Karpas-422 (cell line): ENCODE measurements around the gene PKHD1. TPM values are rescaled to one million over a fixed set of nuclear protein-coding genes. Genes with fewer than 3 reads are reported as not detected.
A peak's percentile ranks its signal among the peaks of the same experiment; 100 is the strongest.
"Not testable (repeated sequence)": the region's sequence is repeated elsewhere in the genome, so short reads cannot be mapped to it uniquely, and the experiment has no call there.

Experiments used
- DNase-seq: peaks from one replicate; pipeline ENCODE4 v3.0.0-alpha.2; 2015
- H2AFZ ChIP-seq: fragments of 200-600 bp; sonication (generic); 2 replicates; pipeline ENCODE4 v1.6.1; 2014; ENCODE audit warnings: antibody characterized with exemption, low read length, mixed read lengths
- H3K27ac ChIP-seq: fragments of 200-600 bp; sonication (generic); 2 replicates; pipeline ENCODE4 v1.5.1; 2014; ENCODE audit warnings: mild to moderate bottlenecking, low read length, moderate library complexity
- H3K27me3 ChIP-seq: fragments of 200-600 bp; sonication (generic); 2 replicates; pipeline ENCODE4 v1.6.1; 2014; ENCODE audit warnings: low read length, mixed read lengths
- H3K36me3 ChIP-seq: fragments of 200-600 bp; sonication (generic); 2 replicates; pipeline ENCODE4 v1.6.1; 2014; ENCODE audit warnings: low read length, mixed read lengths; ENCODE audit not compliant: insufficient read depth
- H3K4me1 ChIP-seq: fragments of 200-600 bp; sonication (generic); 2 replicates; pipeline ENCODE4 v1.6.1; 2014; ENCODE audit warnings: mild to moderate bottlenecking, low read length, mixed read lengths
- H3K4me2 ChIP-seq: fragments of 200-600 bp; sonication (generic); 2 replicates; pipeline ENCODE4 v1.6.1; 2014; ENCODE audit warnings: low read length, low read depth, mild to moderate bottlenecking; ENCODE audit not compliant: poor library complexity, severe bottlenecking
- H3K4me3 ChIP-seq: fragments of 200-600 bp; sonication (generic); 2 replicates; pipeline ENCODE4 v1.5.1; 2014; ENCODE audit warnings: mild to moderate bottlenecking, antibody characterized with exemption, low read length, mixed read lengths
- H3K79me2 ChIP-seq: fragments of 200-600 bp; sonication (generic); 2 replicates; pipeline ENCODE4 v1.6.1; 2014; ENCODE audit warnings: mild to moderate bottlenecking, low read length, mixed read lengths
- H3K9ac ChIP-seq: fragments of 200-600 bp; sonication (generic); 2 replicates; pipeline ENCODE4 v1.6.0; 2014; ENCODE audit warnings: low read length
- H3K9me2 ChIP-seq: fragments of 200-600 bp; sonication (generic), shearing (Covaris generic); replicated peaks from 2 replicates; pipeline ENCODE4 v1.6.0; 2014; ENCODE audit warnings: mild to moderate bottlenecking, low read length, moderate library complexity; ENCODE audit not compliant: insufficient read depth
- H3K9me3 ChIP-seq: fragments of 300-700, 200-600 bp; sonication (generic); 2 replicates; pipeline ENCODE4 v1.6.1; 2014; ENCODE audit warnings: low read length, mixed read lengths
- H4K20me1 ChIP-seq: fragments of 200-600 bp; sonication (generic); 2 replicates; pipeline ENCODE4 v1.6.1; 2014; ENCODE audit warnings: mild to moderate bottlenecking, antibody characterized with exemption, low read length, low read depth; ENCODE audit not compliant: insufficient read depth
- total RNA-seq: library from RNA; depleted of rRNA; stranded (reverse); fragments of >200 nt; shearing (Covaris generic); gene quantifications from 2 replicates; pipeline ENCODE4 v1.2.3, GENCODE V29; 2014; ENCODE audit warnings: low replicate concordance

The PKHD1 gene
- total RNA-seq, 1 experiment from 2014 or later = 0.11 TPM

- H3K9me2 ChIP-seq = no peaks in the 10 kb centered on the region
- H3K9me3 ChIP-seq = no peaks in the 10 kb centered on the region
- H3K4me2 ChIP-seq = no peak overlapping the region
- no peak overlapping the region for H3K9ac ChIP-seq
- no peak for DNase-seq
- H3K27me3 ChIP-seq = no peaks in the 10 kb centered on the region
- H2AFZ ChIP-seq = no peak overlapping the region
- H3K4me1 ChIP-seq = no peaks in the 10 kb centered on the region
- no peak overlapping the region for H3K4me3 ChIP-seq
- H4K20me1 ChIP-seq = no peaks in the 10 kb centered on the region
- H3K36me3 ChIP-seq = no peaks in the 10 kb centered on the region
- H3K79me2 ChIP-seq = no peaks in the 10 kb centered on the region
- H3K27ac ChIP-seq = no peak overlapping the region
Measured at GRCh38 chr6:51962354-51962753, 125.1 kb downstream of the PKHD1 start.

GRCh38 chr6:51960419-51960818 is 127.0 kb downstream of the PKHD1 start:
- no peak overlapping the region for H3K27ac ChIP-seq
- no peaks in the 10 kb centered on the region for H3K4me1 ChIP-seq
- H3K4me3 ChIP-seq = no peak overlapping the region
- H2AFZ ChIP-seq = no peak overlapping the region
- H3K27me3 ChIP-seq = no peaks in the 10 kb centered on the region
- H3K79me2 ChIP-seq = no peaks in the 10 kb centered on the region
- no peak for DNase-seq
- no peak overlapping the region for H3K4me2 ChIP-seq
- no peaks in the 10 kb centered on the region for H3K9me3 ChIP-seq
- H3K9ac ChIP-seq = no peak overlapping the region
- H3K9me2 ChIP-seq = no peaks in the 10 kb centered on the region
- no peaks in the 10 kb centered on the region for H4K20me1 ChIP-seq
- H3K36me3 ChIP-seq = no peaks in the 10 kb centered on the region

- H3K79me2 ChIP-seq = no peaks in the 10 kb centered on the region
- H3K9ac ChIP-seq = no peak overlapping the region
- no peaks in the 10 kb centered on the region for H3K27me3 ChIP-seq
- no peak overlapping the region for H3K27ac ChIP-seq
- no peaks in the 10 kb centered on the region for H3K36me3 ChIP-seq
- no peaks in the 10 kb centered on the region for H3K4me1 ChIP-seq
- H2AFZ ChIP-seq = no peak overlapping the region
- H3K9me2 ChIP-seq = no peaks in the 10 kb centered on the region
- H3K4me2 ChIP-seq = no peak overlapping the region
- H3K4me3 ChIP-seq = no peak overlapping the region
- DNase-seq = peak; percentile 83
- no peaks in the 10 kb centered on the region for H3K9me3 ChIP-seq
- no peaks in the 10 kb centered on the region for H4K20me1 ChIP-seq
Measured at GRCh38 chr6:51959744-51960383, 127.5 kb downstream of the PKHD1 start.

DNA sequence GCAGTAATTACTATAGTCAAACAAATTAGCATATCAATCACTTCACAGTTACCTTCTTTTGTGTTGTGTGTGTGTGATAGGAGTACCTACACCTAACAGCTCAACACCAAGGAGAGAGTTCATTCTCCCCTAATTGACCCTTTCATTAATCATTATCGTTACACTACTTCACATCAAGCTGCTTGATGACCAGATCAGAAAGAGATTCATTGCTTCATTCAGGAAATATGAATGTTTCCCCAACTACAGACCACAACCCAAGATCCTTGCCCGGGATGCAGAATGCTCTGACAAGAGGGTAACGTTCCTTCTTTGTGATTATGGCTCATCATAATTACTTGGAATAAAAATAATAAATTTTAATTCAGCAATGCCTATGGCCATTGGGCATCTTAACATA is 132.7 kb downstream of the PKHD1 start:
- Histone ChIP-seq H3K27me3 (no peaks in the 10 kb centered on the region), H4K20me1 (no peaks in the 10 kb centered on the region), H3K79me2 (no peaks in the 10 kb centered on the region), H3K4me3 (no peak overlapping the region), H3K9ac (no peak overlapping the region), H2AFZ (no peak overlapping the region), H3K36me3 (no peaks in the 10 kb centered on the region), H3K9me2 (no peaks in the 10 kb centered on the region), H3K4me1 (no peaks in the 10 kb centered on the region), H3K9me3 (no peaks in the 10 kb centered on the region), H3K4me2 (no peak overlapping the region), H3K27ac (no peak overlapping the region)
- DNase-seq = no peak

- H3K4me1 ChIP-seq = no peaks in the 10 kb centered on the region
- no peaks in the 10 kb centered on the region for H3K36me3 ChIP-seq
- H3K27me3 ChIP-seq = no peaks in the 10 kb centered on the region
- no peak overlapping the region for H2AFZ ChIP-seq
- no peak overlapping the region for H3K4me2 ChIP-seq
- no peaks in the 10 kb centered on the region for H3K9me3 ChIP-seq
- no peaks in the 10 kb centered on the region for H4K20me1 ChIP-seq
- DNase-seq = no peak
- no peaks in the 10 kb centered on the region for H3K9me2 ChIP-seq
- H3K4me3 ChIP-seq = no peak overlapping the region
- no peak overlapping the region for H3K9ac ChIP-seq
- no peaks in the 10 kb centered on the region for H3K79me2 ChIP-seq
- no peak overlapping the region for H3K27ac ChIP-seq
Measured at GRCh38 chr6:51953246-51953645, 134.2 kb downstream of the PKHD1 start.

DNA sequence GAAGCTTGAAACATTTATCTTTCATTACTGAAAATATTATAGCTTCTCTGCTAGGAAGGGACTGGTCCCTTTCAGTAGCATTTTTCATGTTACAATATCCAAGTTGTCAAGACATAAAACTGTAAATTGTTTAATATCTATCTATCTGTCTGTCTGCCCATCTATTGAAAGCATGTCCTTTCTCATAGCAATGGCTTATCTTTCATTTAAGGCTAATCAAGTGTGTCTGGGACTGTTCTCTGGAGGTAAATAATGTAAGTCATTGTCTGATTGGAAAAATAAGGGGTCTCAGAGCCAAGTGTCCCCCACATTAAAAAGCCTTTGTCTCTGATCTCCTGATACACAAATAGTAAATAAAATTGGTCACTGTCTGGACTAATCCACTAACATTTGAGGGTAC is 135.5 kb downstream of the PKHD1 start:
- no peaks in the 10 kb centered on the region for H3K4me1 ChIP-seq
- H2AFZ ChIP-seq = no peak overlapping the region
- H3K79me2 ChIP-seq = no peaks in the 10 kb centered on the region
- no peaks in the 10 kb centered on the region for H3K36me3 ChIP-seq
- no peaks in the 10 kb centered on the region for H3K9me3 ChIP-seq
- no peaks in the 10 kb centered on the region for H4K20me1 ChIP-seq
- DNase-seq = no peak
- no peaks in the 10 kb centered on the region for H3K9me2 ChIP-seq
- no peak overlapping the region for H3K9ac ChIP-seq
- no peak overlapping the region for H3K4me3 ChIP-seq
- no peak overlapping the region for H3K4me2 ChIP-seq
- H3K27ac ChIP-seq = no peak overlapping the region
- H3K27me3 ChIP-seq = no peaks in the 10 kb centered on the region

DNA sequence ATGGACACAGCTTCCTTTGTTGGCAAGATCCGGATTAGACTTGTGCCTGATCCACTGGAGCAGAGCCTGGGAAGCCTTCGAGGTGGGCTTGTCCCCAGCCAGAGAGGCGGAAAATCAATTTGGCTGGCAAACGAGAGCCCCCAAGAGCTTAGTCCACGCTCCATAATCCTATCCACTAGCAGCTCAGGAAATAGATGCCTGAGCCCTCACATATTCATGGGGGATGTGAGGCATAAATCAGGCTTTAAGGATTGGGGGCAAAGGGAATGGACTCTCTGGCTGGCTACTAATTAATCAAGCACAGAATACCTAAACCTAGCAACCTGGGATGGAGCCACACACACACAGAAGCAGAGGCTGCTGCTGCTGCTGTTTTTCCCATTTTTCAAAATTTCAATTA is 137.9 kb downstream of the PKHD1 start:
- H4K20me1 ChIP-seq = no peaks in the 10 kb centered on the region
- no peak overlapping the region for H3K4me2 ChIP-seq
- no peak for DNase-seq
- H3K27me3 ChIP-seq = no peaks in the 10 kb centered on the region
- H3K4me1 ChIP-seq = no peaks in the 10 kb centered on the region
- no peak overlapping the region for H3K9ac ChIP-seq
- H3K27ac ChIP-seq = no peak overlapping the region
- no peaks in the 10 kb centered on the region for H3K36me3 ChIP-seq
- no peak overlapping the region for H2AFZ ChIP-seq
- H3K79me2 ChIP-seq = no peaks in the 10 kb centered on the region
- no peak overlapping the region for H3K4me3 ChIP-seq
- H3K9me3 ChIP-seq = no peaks in the 10 kb centered on the region
- H3K9me2 ChIP-seq = no peaks in the 10 kb centered on the region

GRCh38 chr6:51939695-51940094 is 147.7 kb downstream of the PKHD1 start:
- not testable (repeated sequence) for H3K4me2 ChIP-seq, H3K9me2 ChIP-seq, H3K79me2 ChIP-seq, H3K27me3 ChIP-seq, H3K27ac ChIP-seq, H3K9me3 ChIP-seq, H3K4me1 ChIP-seq, H2AFZ ChIP-seq, H4K20me1 ChIP-seq, DNase-seq, H3K9ac ChIP-seq, H3K36me3 ChIP-seq, H3K4me3 ChIP-seq
